HCT116 (cell line): ENCODE results near the gene KCNK3. TPM values are rescaled to one million over a fixed set of nuclear protein-coding genes. Genes with fewer than 3 reads are reported as not detected.

Experiments used
- ATAC-seq: fragments of 200-7000 bp; cut with Tn5 transposase; 2 replicates; pipeline ENCODE4 v1.9.1; 2020; ENCODE audit warnings: mild to moderate bottlenecking, moderate library complexity
- BruUV-seq: library from RNA; stranded (reverse); fragments of 400-500 nt; replicated peaks from 2 replicates; lab custom pipeline; 2021; lab: Mats Ljungman, UMichigan
- CTCF ChIA-PET: fragments of 300-600 bp; sonication (Branson Sonifier 250); formaldehyde crosslinking; loops from one replicate; lab custom pipeline; 2021; ENCODE audit warnings: antibody characterized with exemption; lab: Charles Lee
- POLR2A ChIA-PET: fragments of 300-600, 350-600 bp; sonication (Branson Sonifier 250); formaldehyde crosslinking; loops from one replicate; lab custom pipeline; 2021; ENCODE audit warnings: antibody characterized with exemption; lab: Charles Lee
- RAD21 ChIA-PET, 2 experiments: fragments of 300-600 bp; sonication (Branson Sonifier 250); formaldehyde crosslinking; loops; one replicate each; lab custom pipeline; 2023; ENCODE audit warnings: low total read pairs in 2 of 2; ENCODE audit not compliant: uncharacterized antibody in 2 of 2, unreplicated experiment in 2 of 2, low non-redundant PET in 1 of 2; lab: Charles Lee
- DNase-seq: peaks from one replicate; pipeline ENCODE4 v3.0.0-alpha.2; 2010; ENCODE audit warnings: low read depth, low spot score
- H2AFZ ChIP-seq: fragments of 200-600 bp; shearing (Covaris generic), sonication (generic); 2 replicates; pipeline ENCODE4 v1.6.1; 2017; ENCODE audit warnings: low read depth, mixed run types, mixed read lengths, antibody characterized with exemption, low read length; ENCODE audit not compliant: poor library complexity, severe bottlenecking
- H3K27ac ChIP-seq: 2 replicates; pipeline ENCODE4 v1.5.1; 2012; ENCODE audit warnings: low read depth, low read length
- H3K27me3 ChIP-seq: fragments of 200-600 bp; sonication (generic); 2 replicates; pipeline ENCODE4 v1.6.1; 2016; ENCODE audit warnings: mixed run types, low read length, mixed read lengths; ENCODE audit not compliant: insufficient read depth
- H3K36me3 ChIP-seq, 2 experiments: fragments of 200-500 bp in 1 of 2; fragments of 200-600 bp in 1 of 2; sonication (Bioruptor generic) in 1 of 2; sonication (generic) in 1 of 2; 2 replicates each; pipeline versions ENCODE4 v1.5.1 to v1.6.1; 2014 to 2016; ENCODE audit warnings: low read length in 2 of 2, inconsistent platforms in 1 of 2, mixed read lengths in 1 of 2, mixed run types in 1 of 2; ENCODE audit not compliant: insufficient read depth in 2 of 2, control insufficient read depth in 1 of 2
- H3K4me1 ChIP-seq, 2 experiments: fragments of 200-600 bp in 1 of 2; sonication (generic) in 1 of 2; 2 replicates each; pipeline versions ENCODE4 v1.5.1 to v1.6.1; 2012 to 2017; ENCODE audit warnings: low read length in 2 of 2, inconsistent platforms in 1 of 2, mild to moderate bottlenecking in 1 of 2, mixed read lengths in 1 of 2, mixed run types in 1 of 2, moderate library complexity in 1 of 2; ENCODE audit not compliant: insufficient read depth in 2 of 2, control insufficient read depth in 1 of 2
- H3K4me2 ChIP-seq: fragments of 200-600 bp; sonication (generic); 2 replicates; pipeline ENCODE4 v1.6.1; 2017; ENCODE audit warnings: mixed run types, low read length, mixed read lengths
- H3K4me3 ChIP-seq, 2 experiments: fragments of 200-600 bp in 1 of 2; sonication (generic) in 1 of 2; replicated peaks in 1 of 2; 2 replicates each; pipeline ENCODE4 v1.5.1; 2011 to 2016; ENCODE audit warnings: low read length in 2 of 2, control low read depth in 1 of 2, low read depth in 1 of 2, mild to moderate bottlenecking in 1 of 2, mixed read lengths in 1 of 2, mixed run types in 1 of 2
- H3K79me2 ChIP-seq: fragments of 200-600 bp; sonication (generic); 2 replicates; pipeline ENCODE4 v1.6.1; 2017; ENCODE audit warnings: mild to moderate bottlenecking, mixed run types, low read length, moderate library complexity, mixed read lengths; ENCODE audit not compliant: insufficient read depth
- H3K9ac ChIP-seq: fragments of 200-600 bp; sonication (generic); 2 replicates; pipeline ENCODE4 v1.6.1; 2016; ENCODE audit warnings: low read length, mixed read lengths
- H3K9me2 ChIP-seq: fragments of 200-600 bp; sonication (generic), shearing (Covaris generic); 2 replicates; pipeline ENCODE4 v1.6.1; 2017; ENCODE audit warnings: mixed run types, mild to moderate bottlenecking, moderate library complexity; ENCODE audit not compliant: insufficient read depth
- H3K9me3 ChIP-seq, 2 experiments: fragments of 200-500 bp in 1 of 2; fragments of 200-600 bp in 1 of 2; sonication (Bioruptor generic) in 1 of 2; sonication (generic) in 1 of 2; 2 replicates each; pipeline ENCODE4 v1.6.1; 2014 to 2017; ENCODE audit warnings: low read length in 2 of 2, mixed read lengths in 2 of 2, inconsistent platforms in 1 of 2, low read depth in 1 of 2, mild to moderate bottlenecking in 1 of 2, mixed run types in 1 of 2, moderate library complexity in 1 of 2; ENCODE audit not compliant: control insufficient read depth in 1 of 2, insufficient read depth in 1 of 2
- H4K20me1 ChIP-seq: fragments of 200-600 bp; sonication (generic), shearing (Covaris generic); 2 replicates; pipeline ENCODE4 v1.6.1; 2017; ENCODE audit warnings: mixed run types, mild to moderate bottlenecking, moderate library complexity; ENCODE audit not compliant: insufficient read depth
- ELF1 ChIP-seq: IDR thresholded peaks from 2 replicates; pipeline ENCODE4 v1.6.1; 2012; ENCODE audit warnings: low read depth, borderline replicate concordance
- FOSL1 ChIP-seq: IDR thresholded peaks from 2 replicates; pipeline ENCODE4 v1.6.1; 2012; ENCODE audit warnings: low read depth
- JUND ChIP-seq: IDR thresholded peaks from 2 replicates; pipeline ENCODE4 v1.6.1; 2012
- POLR2A ChIP-seq: IDR thresholded peaks from 2 replicates; pipeline ENCODE4 v1.7.0; 2011; ENCODE audit warnings: borderline replicate concordance; ENCODE audit not compliant: insufficient read depth, insufficient read length; ENCODE audit errors: extremely low read depth
- POLR2AphosphoS5 ChIP-seq: IDR thresholded peaks from 2 replicates; pipeline ENCODE4 v1.6.1; 2011; ENCODE audit warnings: mild to moderate bottlenecking, low read depth, low read length, moderate library complexity
- RAD21 ChIP-seq: IDR thresholded peaks from 2 replicates; pipeline ENCODE4 v1.6.1; 2012; ENCODE audit warnings: low read depth, mild to moderate bottlenecking
- SRF ChIP-seq: IDR thresholded peaks from 2 replicates; pipeline ENCODE4 v1.6.1; 2012; ENCODE audit warnings: low read depth
- TCF7L2 ChIP-seq: IDR thresholded peaks from 2 replicates; pipeline ENCODE4 v1.7.0; 2011; ENCODE audit warnings: borderline replicate concordance, inconsistent platforms; ENCODE audit not compliant: insufficient read depth, insufficient read length; ENCODE audit errors: extremely low read depth
- ZFX ChIP-seq: fragments of 450-650 bp; IDR thresholded peaks from 2 replicates; pipeline ENCODE4 v1.6.1; 2017
- intact Hi-C: fragments of 100-400 bp; cut with micrococcal nuclease; formaldehyde crosslinking; loops from 2 replicates; pipeline ENCODE4 v1.10.0; 2022
- total RNA-seq: library from RNA; stranded (reverse); gene quantifications from one replicate; pipeline ENCODE4 v1.2.1, GENCODE V29; 2021; ENCODE audit not compliant: unreplicated experiment
- TF ChIP-seq, protein P1 (sequence below): IDR thresholded peaks from 2 replicates; pipeline ENCODE4 v1.6.1; 2012
- TF ChIP-seq, protein P2 (sequence below), 3 experiments: fragments of 200-600 bp in 1 of 3; sonication (generic) in 1 of 3; IDR thresholded peaks in 2 of 3; conservative IDR thresholded peaks in 1 of 3; 2 replicates each; pipeline ENCODE4 v1.5.1; 2012 to 2017; ENCODE audit warnings: low read depth in 2 of 3, low read length in 2 of 3, antibody characterized with exemption in 1 of 3, borderline replicate concordance in 1 of 3, control low read depth in 1 of 3, mild to moderate bottlenecking in 1 of 3, mixed read lengths in 1 of 3, mixed run types in 1 of 3, moderate library complexity in 1 of 3; ENCODE audit not compliant: insufficient read depth in 1 of 3
- TF ChIP-seq, protein P3 (sequence below): IDR thresholded peaks from 2 replicates; pipeline ENCODE4 v1.6.1; 2012
- TF ChIP-seq, protein P4 (sequence below): IDR thresholded peaks from 2 replicates; pipeline ENCODE4 v1.6.1; 2012; ENCODE audit warnings: low read depth

Gene KCNK3
- total RNA-seq, 1 experiment from 2014 or later: 0.71 TPM

DNA sequence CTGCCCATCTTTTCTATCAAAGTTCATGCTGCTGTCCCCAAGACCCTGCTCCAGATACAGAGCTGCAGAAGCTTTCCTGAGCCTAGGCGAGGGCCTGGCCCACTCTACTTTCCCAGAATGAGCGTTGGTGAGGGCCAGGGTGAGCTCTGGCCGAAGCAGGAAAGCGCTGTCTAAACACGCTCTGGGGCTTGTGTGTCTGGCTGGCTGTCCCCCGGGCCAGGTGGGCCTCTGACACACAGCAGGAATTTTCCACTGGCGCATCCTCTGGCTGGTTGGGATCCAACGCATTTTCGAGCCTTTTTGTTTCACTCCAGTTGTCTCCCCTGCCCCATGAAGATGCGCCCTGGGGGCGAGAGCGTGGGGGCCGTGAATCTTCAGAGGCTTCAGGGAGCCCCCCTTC, 17.8 kb upstream of the KCNK3 start:
- Histone ChIP-seq H3K9me3 (no peaks in the 10 kb centered on the region; a peak in 1 of 4 replicates), H3K9me2 (no peaks in the 10 kb centered on the region), H2AFZ (no peak overlapping the region), H3K79me2 (no peaks in the 10 kb centered on the region), H3K9ac (no peak overlapping the region), H3K36me3 (no peaks in the 10 kb centered on the region), H3K4me1 (peaks cover 0 to 14% of the 10 kb centered on the region in 2 experiments; a peak in 1 of 4 replicates), H3K4me3 (no peak overlapping the region), H4K20me1 (no peaks in the 10 kb centered on the region), H3K27me3 (no peaks in the 10 kb centered on the region; the same call in 1 of the 2 replicates), H3K27ac (no peak overlapping the region), H3K4me2 (no peak overlapping the region)
- ChIA-PET RAD21 (no interaction called here), CTCF (no interaction called here), POLR2A (no interaction called here)
- DNase-seq (no peak), ATAC-seq (no peak)
- TF ChIP-seq JUND (no peak), TCF7L2 (no peak), POLR2AphosphoS5 (no peak), ZFX (no peak), FOSL1 (no peak), SRF (no peak), POLR2A (no peak), RAD21 (no peak), ELF1 (no peak)
- TF ChIP-seq, protein P1, sequence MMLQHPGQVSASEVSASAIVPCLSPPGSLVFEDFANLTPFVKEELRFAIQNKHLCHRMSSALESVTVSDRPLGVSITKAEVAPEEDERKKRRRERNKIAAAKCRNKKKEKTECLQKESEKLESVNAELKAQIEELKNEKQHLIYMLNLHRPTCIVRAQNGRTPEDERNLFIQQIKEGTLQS: no peak
- TF ChIP-seq, protein P2, sequence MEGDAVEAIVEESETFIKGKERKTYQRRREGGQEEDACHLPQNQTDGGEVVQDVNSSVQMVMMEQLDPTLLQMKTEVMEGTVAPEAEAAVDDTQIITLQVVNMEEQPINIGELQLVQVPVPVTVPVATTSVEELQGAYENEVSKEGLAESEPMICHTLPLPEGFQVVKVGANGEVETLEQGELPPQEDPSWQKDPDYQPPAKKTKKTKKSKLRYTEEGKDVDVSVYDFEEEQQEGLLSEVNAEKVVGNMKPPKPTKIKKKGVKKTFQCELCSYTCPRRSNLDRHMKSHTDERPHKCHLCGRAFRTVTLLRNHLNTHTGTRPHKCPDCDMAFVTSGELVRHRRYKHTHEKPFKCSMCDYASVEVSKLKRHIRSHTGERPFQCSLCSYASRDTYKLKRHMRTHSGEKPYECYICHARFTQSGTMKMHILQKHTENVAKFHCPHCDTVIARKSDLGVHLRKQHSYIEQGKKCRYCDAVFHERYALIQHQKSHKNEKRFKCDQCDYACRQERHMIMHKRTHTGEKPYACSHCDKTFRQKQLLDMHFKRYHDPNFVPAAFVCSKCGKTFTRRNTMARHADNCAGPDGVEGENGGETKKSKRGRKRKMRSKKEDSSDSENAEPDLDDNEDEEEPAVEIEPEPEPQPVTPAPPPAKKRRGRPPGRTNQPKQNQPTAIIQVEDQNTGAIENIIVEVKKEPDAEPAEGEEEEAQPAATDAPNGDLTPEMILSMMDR (IDR thresholded peaks at IDR 0.05 in 2 of 3, conservative IDR thresholded peaks at IDR 0.05 in 1 of 3; ENCODE audit: borderline replicate concordance in 1 of 3, insufficient read depth in 1 of 3, low read depth in 2 of 3, low read length in 2 of 3): no peak
- TF ChIP-seq, protein P3, sequence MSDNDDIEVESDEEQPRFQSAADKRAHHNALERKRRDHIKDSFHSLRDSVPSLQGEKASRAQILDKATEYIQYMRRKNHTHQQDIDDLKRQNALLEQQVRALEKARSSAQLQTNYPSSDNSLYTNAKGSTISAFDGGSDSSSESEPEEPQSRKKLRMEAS: no peak
- TF ChIP-seq, protein P4, sequence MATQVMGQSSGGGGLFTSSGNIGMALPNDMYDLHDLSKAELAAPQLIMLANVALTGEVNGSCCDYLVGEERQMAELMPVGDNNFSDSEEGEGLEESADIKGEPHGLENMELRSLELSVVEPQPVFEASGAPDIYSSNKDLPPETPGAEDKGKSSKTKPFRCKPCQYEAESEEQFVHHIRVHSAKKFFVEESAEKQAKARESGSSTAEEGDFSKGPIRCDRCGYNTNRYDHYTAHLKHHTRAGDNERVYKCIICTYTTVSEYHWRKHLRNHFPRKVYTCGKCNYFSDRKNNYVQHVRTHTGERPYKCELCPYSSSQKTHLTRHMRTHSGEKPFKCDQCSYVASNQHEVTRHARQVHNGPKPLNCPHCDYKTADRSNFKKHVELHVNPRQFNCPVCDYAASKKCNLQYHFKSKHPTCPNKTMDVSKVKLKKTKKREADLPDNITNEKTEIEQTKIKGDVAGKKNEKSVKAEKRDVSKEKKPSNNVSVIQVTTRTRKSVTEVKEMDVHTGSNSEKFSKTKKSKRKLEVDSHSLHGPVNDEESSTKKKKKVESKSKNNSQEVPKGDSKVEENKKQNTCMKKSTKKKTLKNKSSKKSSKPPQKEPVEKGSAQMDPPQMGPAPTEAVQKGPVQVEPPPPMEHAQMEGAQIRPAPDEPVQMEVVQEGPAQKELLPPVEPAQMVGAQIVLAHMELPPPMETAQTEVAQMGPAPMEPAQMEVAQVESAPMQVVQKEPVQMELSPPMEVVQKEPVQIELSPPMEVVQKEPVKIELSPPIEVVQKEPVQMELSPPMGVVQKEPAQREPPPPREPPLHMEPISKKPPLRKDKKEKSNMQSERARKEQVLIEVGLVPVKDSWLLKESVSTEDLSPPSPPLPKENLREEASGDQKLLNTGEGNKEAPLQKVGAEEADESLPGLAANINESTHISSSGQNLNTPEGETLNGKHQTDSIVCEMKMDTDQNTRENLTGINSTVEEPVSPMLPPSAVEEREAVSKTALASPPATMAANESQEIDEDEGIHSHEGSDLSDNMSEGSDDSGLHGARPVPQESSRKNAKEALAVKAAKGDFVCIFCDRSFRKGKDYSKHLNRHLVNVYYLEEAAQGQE: no peak
- intact Hi-C loops: no loop called here
- BruUV-seq: no TSS peak
